WTC11 (cell line): ENCODE results near the gene TRIM9. TPM values are rescaled to one million over a fixed set of nuclear protein-coding genes. Genes with fewer than 3 reads are reported as not detected.

Experiments
- ATAC-seq: fragments of 200-7000 bp; cut with Tn5 transposase; 2 replicates; pipeline ENCODE4 v1.10.0; 2021; ENCODE audit warnings: mild to moderate bottlenecking, moderate library complexity
- CTCF ChIA-PET: fragments of 300-600 bp; sonication (Branson Sonifier 250); formaldehyde crosslinking; loops from one replicate; lab custom pipeline; 2021; ENCODE audit warnings: antibody characterized with exemption; lab: Charles Lee
- POLR2A ChIA-PET: fragments of 350-600 bp; sonication (Branson Sonifier 250); formaldehyde crosslinking; loops from one replicate; lab custom pipeline; 2021; ENCODE audit warnings: antibody characterized with exemption; lab: Charles Lee
- DNase-seq: peaks from one replicate; pipeline ENCODE4 v3.0.0; 2021; ENCODE audit warnings: low spot score
- H3K27ac Mint-ChIP-seq: 2 replicates; pipeline ENCODE4 v1.8.0; 2021; ENCODE audit warnings: mixed read lengths
- H3K27me3 Mint-ChIP-seq: 2 replicates; pipeline ENCODE4 v1.8.0; 2021; ENCODE audit warnings: low read depth, mild to moderate bottlenecking, moderate library complexity, mixed read lengths
- H3K36me3 Mint-ChIP-seq: 2 replicates; pipeline ENCODE4 v1.8.0; 2021; ENCODE audit warnings: mixed read lengths
- H3K4me1 Mint-ChIP-seq: 2 replicates; pipeline ENCODE4 v1.8.0; 2022; ENCODE audit warnings: mixed read lengths
- H3K4me3 Mint-ChIP-seq: 2 replicates; pipeline ENCODE4 v1.8.0; 2021; ENCODE audit warnings: mild to moderate bottlenecking, moderate library complexity, mixed read lengths
- H3K9me3 Mint-ChIP-seq: 2 replicates; pipeline ENCODE4 v1.8.0; 2021; ENCODE audit warnings: mixed read lengths
- ARID4B ChIP-seq: sonication (generic); formaldehyde crosslinking; IDR thresholded peaks from 2 replicates; pipeline ENCODE4 v1.8.0; 2023; ENCODE audit warnings: missing genetic modification reagents, mild to moderate bottlenecking, borderline replicate concordance
- CDX4 ChIP-seq: fragments of 250-450 bp; sonication (Bioruptor Pico); IDR thresholded peaks from 2 replicates; pipeline ENCODE4 v1.9.0; 2021; ENCODE audit warnings: moderate library complexity, mild to moderate bottlenecking, inconsistent platforms, borderline replicate concordance
- CREM ChIP-seq: sonication (generic); formaldehyde crosslinking; IDR thresholded peaks from 2 replicates; pipeline ENCODE4 v1.8.1; 2022; ENCODE audit warnings: mild to moderate bottlenecking, missing genetic modification reagents, moderate library complexity
- E2F4 ChIP-seq: sonication (generic); formaldehyde crosslinking; IDR thresholded peaks from 2 replicates; pipeline ENCODE4 v1.8.1; 2022; ENCODE audit warnings: low read depth, mild to moderate bottlenecking, moderate library complexity, missing genetic modification reagents, borderline replicate concordance
- ELF4 ChIP-seq: sonication (generic); formaldehyde crosslinking; IDR thresholded peaks from 2 replicates; pipeline ENCODE4 v1.8.1; 2022; ENCODE audit warnings: low read depth, mild to moderate bottlenecking, moderate library complexity, missing genetic modification reagents
- FOXJ3 ChIP-seq: sonication (generic); formaldehyde crosslinking; IDR thresholded peaks from 2 replicates; pipeline ENCODE4 v1.9.0; 2021; ENCODE audit warnings: missing genetic modification reagents, mild to moderate bottlenecking, borderline replicate concordance
- GABPB1 ChIP-seq: sonication (generic); formaldehyde crosslinking; IDR thresholded peaks from 2 replicates; pipeline ENCODE4 v1.8.1; 2023; ENCODE audit warnings: mild to moderate bottlenecking, missing genetic modification reagents
- GTF2I ChIP-seq: fragments of 250-450 bp; sonication (Bioruptor Pico); conservative IDR thresholded peaks from 2 replicates; pipeline ENCODE4 v1.4.0; 2021; ENCODE audit warnings: mild to moderate bottlenecking
- KAT7 ChIP-seq: sonication (generic); formaldehyde crosslinking; IDR thresholded peaks from 2 replicates; pipeline ENCODE4 v1.8.1; 2023; ENCODE audit warnings: missing genetic modification reagents, mild to moderate bottlenecking, borderline replicate concordance
- MAX ChIP-seq: sonication (generic); formaldehyde crosslinking; IDR thresholded peaks from 2 replicates; pipeline ENCODE4 v1.8.0; 2022; ENCODE audit warnings: mild to moderate bottlenecking, missing genetic modification reagents
- MYBL2 ChIP-seq: sonication (generic); formaldehyde crosslinking; IDR thresholded peaks from 2 replicates; pipeline ENCODE4 v1.8.1; 2023; ENCODE audit warnings: mild to moderate bottlenecking, moderate library complexity, missing genetic modification reagents
- NFYB ChIP-seq: sonication (generic); formaldehyde crosslinking; conservative IDR thresholded peaks from 2 replicates; pipeline ENCODE4 v1.8.0; 2022; ENCODE audit warnings: low read depth, missing genetic modification reagents
- PRRX2 ChIP-seq: fragments of 250-450 bp; sonication (Bioruptor Pico); IDR thresholded peaks from 2 replicates; pipeline ENCODE4 v1.8.0; 2021; ENCODE audit warnings: mild to moderate bottlenecking
- RORB ChIP-seq: fragments of 250-450 bp; sonication (Bioruptor Pico); IDR thresholded peaks from 2 replicates; pipeline ENCODE4 v1.9.0; 2021; ENCODE audit warnings: mild to moderate bottlenecking
- SMAD3 ChIP-seq: sonication (generic); formaldehyde crosslinking; IDR thresholded peaks from 2 replicates; pipeline ENCODE4 v1.8.0; 2022; ENCODE audit warnings: missing genetic modification reagents, mild to moderate bottlenecking, borderline replicate concordance
- SOX15 ChIP-seq: fragments of 250-450 bp; sonication (Bioruptor Pico); IDR thresholded peaks from 2 replicates; pipeline ENCODE4 v1.9.0; 2021; ENCODE audit warnings: mild to moderate bottlenecking
- STAT6 ChIP-seq: sonication (generic); formaldehyde crosslinking; conservative IDR thresholded peaks from 2 replicates; pipeline ENCODE4 v1.8.1; 2023; ENCODE audit warnings: mild to moderate bottlenecking, low read depth, missing genetic modification reagents, moderate library complexity
- TCF7 ChIP-seq: sonication (generic); formaldehyde crosslinking; IDR thresholded peaks from 2 replicates; pipeline ENCODE4 v1.8.0; 2022; ENCODE audit warnings: mild to moderate bottlenecking, low read depth, missing genetic modification reagents, moderate library complexity
- TP53 ChIP-seq: sonication (generic); formaldehyde crosslinking; IDR thresholded peaks from 2 replicates; pipeline ENCODE4 v1.8.1; 2023; ENCODE audit warnings: mild to moderate bottlenecking, missing genetic modification reagents
- ZNF512 ChIP-seq: sonication (generic); formaldehyde crosslinking; IDR thresholded peaks from 2 replicates; pipeline ENCODE4 v1.8.1; 2022; ENCODE audit warnings: missing genetic modification reagents, borderline replicate concordance
- total RNA-seq: library from RNA; stranded (reverse); gene quantifications from 3 replicates; pipeline ENCODE4 v1.2.3, GENCODE V29; 2021

The TRIM9 gene
- total RNA-seq, 1 experiment from 2014 or later = 4.0 TPM

- no peak for ATAC-seq
- no peaks in the 10 kb centered on the region for H3K27me3 Mint-ChIP-seq
- ChIA-PET CTCF (no interaction called here), POLR2A (interaction anchor here (0.7 kb wide), 2 partner anchors 21 to 84 kb away, joined by 3 read pairs; no protein-coding TSS in a partner anchor)
- DNase-seq = no peak
- H3K36me3 Mint-ChIP-seq = no peaks in the 10 kb centered on the region
- TF ChIP-seq ELF4 (no peak), CREM (no peak), ARID4B (CRISPR knock-in tag) (no peak), PRRX2 (CRISPR knock-in tag) (no peak), FOXJ3 (CRISPR knock-in tag) (no peak), SMAD3 (no peak), MYBL2 (CRISPR knock-in tag) (no peak), NFYB (CRISPR knock-in tag) (no peak), KAT7 (CRISPR knock-in tag) (no peak), E2F4 (CRISPR knock-in tag) (no peak), GTF2I (no peak), MAX (no peak)
- no peaks in the 10 kb centered on the region for H3K9me3 Mint-ChIP-seq
- H3K27ac Mint-ChIP-seq = no peak overlapping the region
- no peak overlapping the region for H3K4me3 Mint-ChIP-seq
- no peaks in the 10 kb centered on the region for H3K4me1 Mint-ChIP-seq
Observed at GRCh38 chr14:50967103-50967502, 127.8 kb downstream of the TRIM9 start.

- TF ChIP-seq TP53 = no peak
- TF ChIP-seq TCF7 (CRISPR knock-in tag) = no peak
- no peak for TF ChIP-seq RORB (CRISPR knock-in tag)
- no peak for TF ChIP-seq STAT6 (CRISPR knock-in tag)
- no peak for TF ChIP-seq ZNF512 (CRISPR knock-in tag)
- no peak for TF ChIP-seq CDX4 (CRISPR knock-in tag)
- TF ChIP-seq SOX15 = no peak
- TF ChIP-seq GABPB1 (CRISPR knock-in tag) = no peak
- TF ChIP-seq, all 79 proteins: peak for 0
- no peaks in the 10 kb centered on the region for H3K4me1 Mint-ChIP-seq
- H3K27ac Mint-ChIP-seq = no peak overlapping the region
- H3K27me3 Mint-ChIP-seq = no peaks in the 10 kb centered on the region
- no peak overlapping the region for H3K4me3 Mint-ChIP-seq
- H3K9me3 Mint-ChIP-seq = no peaks in the 10 kb centered on the region
- H3K36me3 Mint-ChIP-seq = no peaks in the 10 kb centered on the region
- ChIA-PET CTCF (interaction anchor here (1.6 kb wide), 1 partner anchor 9 kb away, joined by 8 read pairs; no protein-coding TSS in a partner anchor), POLR2A (no interaction called here)
- no peak for DNase-seq
- no peak for ATAC-seq
Observed at GRCh38 chr14:50964683-50965390, 130.1 kb downstream of the TRIM9 start.
